A673 (cell line): ENCODE results near the gene SHROOM2. TPM values are rescaled to one million over a fixed set of nuclear protein-coding genes. Genes with fewer than 3 reads are reported as not detected.

Experiments used
- BruUV-seq: library from RNA; stranded (reverse); fragments of 400-500 nt; replicated peaks from 2 replicates; lab custom pipeline; 2021; lab: Mats Ljungman, UMichigan
- CTCF ChIA-PET: fragments of 300-600 bp; sonication (Branson Sonifier 250); formaldehyde crosslinking; loops from one replicate; lab custom pipeline; 2022; ENCODE audit warnings: antibody characterized with exemption; lab: Charles Lee
- POLR2A ChIA-PET: fragments of 300-600 bp; sonication (Branson Sonifier 250); formaldehyde crosslinking; loops from one replicate; lab custom pipeline; 2022; ENCODE audit warnings: antibody characterized with exemption; ENCODE audit not compliant: low non-redundant PET; lab: Charles Lee
- DNase-seq: peaks from one replicate; pipeline ENCODE4 v3.0.0-alpha.2; 2015; ENCODE audit warnings: low spot score
- H3K27ac ChIP-seq: fragments of 200-600 bp; sonication (generic); 2 replicates; pipeline ENCODE4 v1.5.1; 2016; ENCODE audit warnings: mixed run types, low read depth, mild to moderate bottlenecking, mixed read lengths, antibody characterized with exemption, low read length; ENCODE audit not compliant: poor library complexity, severe bottlenecking
- H3K27me3 ChIP-seq: fragments of 200-600 bp; sonication (generic); replicated peaks from 2 replicates; pipeline ENCODE4 v1.6.1; 2017; ENCODE audit warnings: mixed run types, low read depth, mild to moderate bottlenecking, mixed read lengths, antibody characterized with exemption, low read length; ENCODE audit not compliant: insufficient read depth, poor library complexity
- H3K36me3 ChIP-seq: fragments of 200-600 bp; sonication (generic); 2 replicates; pipeline ENCODE4 v1.6.1; 2016; ENCODE audit warnings: mixed run types, mild to moderate bottlenecking, mixed read lengths, antibody characterized with exemption, low read length; ENCODE audit not compliant: insufficient read depth, poor library complexity, severe bottlenecking
- H3K4me1 ChIP-seq: fragments of 200-600 bp; sonication (generic); 2 replicates; pipeline ENCODE4 v1.6.1; 2017; ENCODE audit warnings: mixed run types, mild to moderate bottlenecking, mixed read lengths, antibody characterized with exemption, low read length; ENCODE audit not compliant: insufficient read depth, poor library complexity, severe bottlenecking
- H3K4me3 ChIP-seq: fragments of 200-600 bp; sonication (generic); 2 replicates; pipeline ENCODE4 v1.5.1; 2016; ENCODE audit warnings: low read depth, mixed run types, mild to moderate bottlenecking, mixed read lengths, low read length; ENCODE audit not compliant: poor library complexity, severe bottlenecking
- H3K9me3 ChIP-seq: fragments of 200-600 bp; sonication (generic); 2 replicates; pipeline ENCODE4 v1.6.1; 2016; ENCODE audit warnings: mixed run types, low read depth, mild to moderate bottlenecking, mixed read lengths, antibody characterized with exemption, low read length; ENCODE audit not compliant: poor library complexity, severe bottlenecking
- EZH2 ChIP-seq: fragments of 200-600 bp; sonication (generic); IDR thresholded peaks from 2 replicates; pipeline ENCODE4 v1.6.1; 2017; ENCODE audit warnings: borderline replicate concordance, low read depth, mild to moderate bottlenecking, mixed read lengths, antibody characterized with exemption, low read length; ENCODE audit not compliant: poor library complexity, severe bottlenecking
- intact Hi-C: fragments of 100-400 bp; cut with micrococcal nuclease; formaldehyde crosslinking; loops from one replicate; pipeline ENCODE4 v1.10.0; 2022; ENCODE audit not compliant: unreplicated experiment
- total RNA-seq: library from RNA; stranded (reverse); gene quantifications from 2 replicates; pipeline ENCODE4 v1.2.3, GENCODE V29; 2021
- TF ChIP-seq, protein P1 (sequence below): fragments of 300-800, 200-600 bp; sonication (generic); conservative IDR thresholded peaks from 2 replicates; pipeline ENCODE4 v1.5.1; 2017; ENCODE audit warnings: low read depth, mild to moderate bottlenecking, antibody characterized with exemption, low read length, moderate library complexity, mixed read lengths

SHROOM2 gene
- total RNA-seq, 1 experiment from 2014 or later = 3.7 TPM

DNA sequence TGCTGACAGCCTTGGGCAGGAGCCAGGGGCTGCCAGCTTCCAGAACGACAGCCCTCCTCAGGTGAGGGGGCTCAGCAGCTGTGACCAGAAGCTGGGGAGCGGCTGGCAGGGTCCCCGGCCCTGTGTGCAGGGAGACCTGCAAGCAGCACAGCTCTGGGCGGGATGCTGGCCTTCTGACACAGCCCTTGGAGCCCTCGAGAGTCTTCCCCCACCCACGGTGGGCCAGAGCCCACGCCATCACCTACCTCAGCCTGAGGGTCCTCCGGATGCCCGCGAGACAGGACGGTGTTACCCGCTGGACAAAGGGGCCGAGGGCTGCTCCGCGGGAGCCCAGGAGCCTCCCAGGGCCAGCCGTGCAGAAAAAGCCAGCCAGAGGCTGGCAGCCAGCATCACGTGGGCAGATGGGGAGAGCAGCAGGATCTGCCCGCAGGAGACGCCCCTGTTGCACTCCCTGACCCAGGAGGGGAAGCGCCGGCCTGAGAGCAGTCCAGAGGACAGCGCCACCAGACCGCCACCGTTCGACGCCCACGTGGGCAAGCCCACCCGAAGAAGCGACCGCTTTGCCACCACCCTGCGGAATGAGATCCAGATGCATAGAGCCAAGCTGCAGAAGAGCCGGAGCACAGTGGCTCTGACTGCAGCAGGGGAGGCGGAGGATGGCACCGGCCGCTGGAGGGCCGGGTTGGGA lies 109.1 kb downstream of the SHROOM2 start:
- H3K4me1 ChIP-seq = no peaks in the 10 kb centered on the region
- POLR2A ChIA-PET = no interaction called here
- H3K36me3 ChIP-seq = no peaks in the 10 kb centered on the region
- BruUV-seq = no TSS peak
- intact Hi-C loops = no loop called here
- H3K27ac ChIP-seq = no peak overlapping the region
- H3K4me3 ChIP-seq = no peak overlapping the region
- no peak for TF ChIP-seq EZH2
- TF ChIP-seq, protein P1, sequence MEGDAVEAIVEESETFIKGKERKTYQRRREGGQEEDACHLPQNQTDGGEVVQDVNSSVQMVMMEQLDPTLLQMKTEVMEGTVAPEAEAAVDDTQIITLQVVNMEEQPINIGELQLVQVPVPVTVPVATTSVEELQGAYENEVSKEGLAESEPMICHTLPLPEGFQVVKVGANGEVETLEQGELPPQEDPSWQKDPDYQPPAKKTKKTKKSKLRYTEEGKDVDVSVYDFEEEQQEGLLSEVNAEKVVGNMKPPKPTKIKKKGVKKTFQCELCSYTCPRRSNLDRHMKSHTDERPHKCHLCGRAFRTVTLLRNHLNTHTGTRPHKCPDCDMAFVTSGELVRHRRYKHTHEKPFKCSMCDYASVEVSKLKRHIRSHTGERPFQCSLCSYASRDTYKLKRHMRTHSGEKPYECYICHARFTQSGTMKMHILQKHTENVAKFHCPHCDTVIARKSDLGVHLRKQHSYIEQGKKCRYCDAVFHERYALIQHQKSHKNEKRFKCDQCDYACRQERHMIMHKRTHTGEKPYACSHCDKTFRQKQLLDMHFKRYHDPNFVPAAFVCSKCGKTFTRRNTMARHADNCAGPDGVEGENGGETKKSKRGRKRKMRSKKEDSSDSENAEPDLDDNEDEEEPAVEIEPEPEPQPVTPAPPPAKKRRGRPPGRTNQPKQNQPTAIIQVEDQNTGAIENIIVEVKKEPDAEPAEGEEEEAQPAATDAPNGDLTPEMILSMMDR = no peak
- DNase-seq = no peak
- H3K27me3 ChIP-seq = no peaks in the 10 kb centered on the region
- CTCF ChIA-PET = no interaction called here
- H3K9me3 ChIP-seq = no peaks in the 10 kb centered on the region

DNA sequence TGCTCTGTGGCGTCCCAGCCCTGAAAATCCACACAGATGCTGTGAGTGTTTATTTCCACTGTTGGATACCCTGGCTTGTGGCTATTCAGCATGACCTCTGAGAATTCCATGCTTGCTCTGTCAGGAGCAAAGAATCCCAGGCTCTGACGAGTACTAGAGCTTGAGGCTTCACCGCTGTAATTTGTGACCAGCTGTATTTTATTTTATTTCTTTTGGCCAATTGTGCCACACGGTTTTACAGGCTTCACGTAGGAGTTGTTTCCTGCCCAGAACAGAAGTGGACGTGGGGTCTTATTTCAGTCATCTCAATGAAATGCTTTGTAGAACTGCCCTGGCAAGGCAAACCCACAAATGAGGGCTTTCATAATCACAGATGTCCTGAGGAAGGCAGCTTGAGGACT lies 111.5 kb downstream of the SHROOM2 start:
- Histone ChIP-seq H3K9me3 (no peaks in the 10 kb centered on the region), H3K4me3 (no peak overlapping the region), H3K27me3 (no peaks in the 10 kb centered on the region), H3K27ac (no peak overlapping the region), H3K4me1 (no peaks in the 10 kb centered on the region), H3K36me3 (no peaks in the 10 kb centered on the region)
- ChIA-PET CTCF (no interaction called here), POLR2A (no interaction called here)
- DNase-seq = no peak
- no peak for TF ChIP-seq EZH2
- TF ChIP-seq, protein P1 = no peak
- no TSS peak for BruUV-seq
- intact Hi-C loops = no loop called here

DNA sequence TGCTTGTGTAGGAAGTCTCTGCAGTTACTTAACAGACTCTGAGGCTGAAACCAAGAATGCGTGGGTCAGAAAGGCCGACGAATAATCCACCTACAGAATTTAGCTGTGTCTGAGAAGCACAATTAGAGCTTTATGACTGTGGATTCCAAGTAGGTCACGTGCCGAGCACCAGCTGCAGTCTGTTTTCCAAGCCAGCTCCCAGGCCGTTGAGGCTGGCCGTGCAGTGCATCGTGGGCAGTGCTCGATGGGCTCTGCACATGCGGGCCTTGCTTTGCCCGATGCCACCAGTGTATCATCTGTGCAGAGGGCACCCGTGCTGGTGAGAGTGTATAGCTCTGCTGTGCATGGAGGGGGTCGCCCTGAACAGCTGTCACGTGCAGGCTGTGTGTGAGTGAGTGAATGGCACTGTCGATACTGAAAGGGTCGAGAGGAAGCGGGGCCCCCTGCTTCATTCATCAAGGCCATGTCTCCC lies 113.4 kb downstream of the SHROOM2 start:
- Histone ChIP-seq H3K4me3 (no peak overlapping the region), H3K27ac (no peak overlapping the region), H3K4me1 (no peaks in the 10 kb centered on the region), H3K27me3 (no peaks in the 10 kb centered on the region), H3K36me3 (no peaks in the 10 kb centered on the region), H3K9me3 (no peaks in the 10 kb centered on the region)
- BruUV-seq = no TSS peak
- TF ChIP-seq, protein P1 = no peak
- TF ChIP-seq EZH2 = no peak
- POLR2A ChIA-PET = no interaction called here
- DNase-seq = no peak
- CTCF ChIA-PET = no interaction called here
- intact Hi-C loops = no loop called here
